Progenitor cell of endocrine pancreas (in vitro differentiated cells): ENCODE measurements around the gene CDKN2B-AS1. TPM values are rescaled to one million over a fixed set of nuclear protein-coding genes. Genes with fewer than 3 reads are reported as not detected.

Experiments used
- DNase-seq: peaks from one replicate; pipeline ENCODE4 v3.0.0; 2021; ENCODE audit warnings: low spot score; ENCODE audit not compliant: unreplicated experiment
- H3K27ac Mint-ChIP-seq: 2 replicates; pipeline ENCODE4 v1.8.0; 2021; ENCODE audit warnings: mild to moderate bottlenecking, moderate library complexity, mixed read lengths
- H3K27me3 Mint-ChIP-seq: 2 replicates; pipeline ENCODE4 v1.8.0; 2021; ENCODE audit warnings: mixed read lengths
- H3K36me3 Mint-ChIP-seq: 2 replicates; pipeline ENCODE4 v1.8.0; 2022; ENCODE audit warnings: mixed read lengths; ENCODE audit not compliant: insufficient read depth
- H3K4me1 Mint-ChIP-seq: 2 replicates; pipeline ENCODE4 v1.8.0; 2021; ENCODE audit warnings: low read depth, mixed read lengths
- H3K4me3 Mint-ChIP-seq: 2 replicates; pipeline ENCODE4 v1.8.0; 2021; ENCODE audit warnings: low read depth, mild to moderate bottlenecking, moderate library complexity, mixed read lengths
- H3K9me3 Mint-ChIP-seq: 2 replicates; pipeline ENCODE4 v1.8.0; 2021; ENCODE audit warnings: low read depth, mixed read lengths
- CTCF ChIP-seq: fragments of 200-600 bp; sonication (generic); IDR thresholded peaks from one replicate; pipeline ENCODE4 v1.5.0; 2021; ENCODE audit warnings: antibody characterized with exemption, mild to moderate bottlenecking; ENCODE audit not compliant: unreplicated experiment
- total RNA-seq: library from RNA; stranded (reverse); gene quantifications from 2 replicates; pipeline ENCODE4 v1.2.1, GENCODE V29; 2021

The CDKN2B-AS1 gene
- total RNA-seq, 1 donor from 2014 or later: not detected

- no peak for TF ChIP-seq CTCF
- Mint-ChIP-seq H3K27me3 (peaks cover 7% of the 10 kb centered on the region), H3K4me1 (no peaks in the 10 kb centered on the region), H3K9me3 (no peaks in the 10 kb centered on the region), H3K4me3 (no peak overlapping the region), H3K36me3 (no peaks in the 10 kb centered on the region), H3K27ac (no peak overlapping the region)
- DNase-seq: no peak
These were observed 34.6 kb downstream of the CDKN2B-AS1 start for GRCh38 chr9:22029231-22029630.

GRCh38 chr9:22030101-22030598 is 35.6 kb downstream of the CDKN2B-AS1 start:
- DNase-seq: no peak
- Mint-ChIP-seq H3K27ac (no peak overlapping the region), H3K9me3 (no peaks in the 10 kb centered on the region), H3K4me3 (no peak overlapping the region), H3K4me1 (no peaks in the 10 kb centered on the region), H3K36me3 (no peaks in the 10 kb centered on the region), H3K27me3 (peaks cover 7% of the 10 kb centered on the region)
- TF ChIP-seq CTCF: no peak

- no peaks in the 10 kb centered on the region for H3K9me3 Mint-ChIP-seq
- no peaks in the 10 kb centered on the region for H3K4me1 Mint-ChIP-seq
- H3K4me3 Mint-ChIP-seq: no peak overlapping the region
- H3K27me3 Mint-ChIP-seq: peaks cover 7% of the 10 kb centered on the region
- TF ChIP-seq CTCF: no peak
- no peaks in the 10 kb centered on the region for H3K36me3 Mint-ChIP-seq
- no peak for DNase-seq
- H3K27ac Mint-ChIP-seq: no peak overlapping the region
These were observed 37.2 kb downstream of the CDKN2B-AS1 start for GRCh38 chr9:22031655-22032411.

- DNase-seq: no peak
- peaks cover 7% of the 10 kb centered on the region for H3K27me3 Mint-ChIP-seq
- H3K27ac Mint-ChIP-seq: no peak overlapping the region
- H3K36me3 Mint-ChIP-seq: no peaks in the 10 kb centered on the region
- H3K4me3 Mint-ChIP-seq: no peak overlapping the region
- TF ChIP-seq CTCF: no peak
- no peaks in the 10 kb centered on the region for H3K9me3 Mint-ChIP-seq
- H3K4me1 Mint-ChIP-seq: no peaks in the 10 kb centered on the region
These were observed 38.5 kb downstream of the CDKN2B-AS1 start for GRCh38 chr9:22033012-22033630.

GRCh38 chr9:22035591-22036011 is 41.0 kb downstream of the CDKN2B-AS1 start:
- H3K36me3 Mint-ChIP-seq: no peaks in the 10 kb centered on the region
- H3K4me1 Mint-ChIP-seq: no peaks in the 10 kb centered on the region
- TF ChIP-seq CTCF: no peak
- H3K27me3 Mint-ChIP-seq: peaks cover 3% of the 10 kb centered on the region
- no peak for DNase-seq
- no peak overlapping the region for H3K27ac Mint-ChIP-seq
- H3K4me3 Mint-ChIP-seq: no peak overlapping the region
- H3K9me3 Mint-ChIP-seq: no peaks in the 10 kb centered on the region
